GM10266 (cell line): Measurements from ENCODE around the gene ONECUT3.

Source experiments
- DNase-seq: peaks from one replicate; pipeline ENCODE4 v3.0.0; 2012; ENCODE audit errors: extremely low spot score
- CTCF ChIP-seq: IDR thresholded peaks from 2 replicates; pipeline ENCODE4 v1.5.1; 2012; ENCODE audit warnings: mild to moderate bottlenecking, low read depth; ENCODE audit not compliant: control insufficient read depth, insufficient read depth; ENCODE audit errors: missing control alignments

Gene ONECUT3

GRCh38 chr19:1728816-1729567 lies 24.3 kb upstream of the ONECUT3 start:
- DNase-seq: no peak
- TF ChIP-seq CTCF: no peak

GRCh38 chr19:1729568-1729925 lies 23.8 kb upstream of the ONECUT3 start:
- no peak for DNase-seq
- TF ChIP-seq CTCF: no peak

DNA sequence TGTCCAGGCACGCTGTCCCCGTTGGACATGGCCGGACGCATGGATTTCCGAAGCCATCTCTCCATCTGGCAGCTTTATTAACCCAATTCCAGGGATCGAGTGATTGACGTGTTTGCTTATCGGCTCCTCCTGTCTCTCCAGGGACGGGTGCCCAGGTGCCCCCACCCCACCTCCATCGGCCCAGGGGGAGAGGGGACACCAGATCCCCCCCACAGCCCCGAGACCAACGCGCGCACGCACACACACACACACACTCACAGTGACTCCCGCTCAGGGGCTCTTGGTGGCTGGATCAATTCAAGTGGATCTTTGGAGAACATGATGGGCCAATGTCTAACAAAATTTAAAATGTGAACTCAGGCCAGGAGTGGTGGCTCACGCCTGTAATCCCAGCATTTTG lies 23.1 kb upstream of the ONECUT3 start:
- DNase-seq: no peak
- TF ChIP-seq CTCF: no peak

GRCh38 chr19:1734321-1734966 lies 18.9 kb upstream of the ONECUT3 start:
- DNase-seq: no peak

DNA sequence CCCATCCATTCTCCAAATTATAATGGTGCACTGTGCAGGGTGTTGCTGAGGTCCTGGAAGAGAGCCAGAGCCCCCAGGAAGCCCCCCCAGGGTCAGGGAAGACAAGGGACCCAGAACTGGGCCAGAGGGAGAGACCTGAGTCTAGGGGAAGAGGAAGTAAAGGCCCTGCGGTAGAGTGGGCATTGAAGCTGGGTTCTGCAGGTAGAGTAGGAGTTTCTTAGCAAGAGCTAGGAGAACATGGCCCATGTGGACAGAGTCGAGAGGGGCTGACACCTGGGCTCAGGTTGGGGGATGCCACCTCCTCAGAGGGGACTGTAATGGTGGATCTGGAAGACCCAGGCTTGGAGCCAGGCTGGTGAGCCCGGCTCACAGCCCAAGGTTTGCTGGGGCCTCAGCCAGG lies 17.0 kb upstream of the ONECUT3 start:
- no peak for DNase-seq
- TF ChIP-seq CTCF: no peak

More at GRCh38 chr19:1734321-1734966, 18.9 kb upstream of the ONECUT3 start:
- TF ChIP-seq CTCF: no peak

- DNase-seq: no peak
- TF ChIP-seq CTCF: no peak
Observed at GRCh38 chr19:1736927-1737326, 16.4 kb upstream of the ONECUT3 start.

DNA sequence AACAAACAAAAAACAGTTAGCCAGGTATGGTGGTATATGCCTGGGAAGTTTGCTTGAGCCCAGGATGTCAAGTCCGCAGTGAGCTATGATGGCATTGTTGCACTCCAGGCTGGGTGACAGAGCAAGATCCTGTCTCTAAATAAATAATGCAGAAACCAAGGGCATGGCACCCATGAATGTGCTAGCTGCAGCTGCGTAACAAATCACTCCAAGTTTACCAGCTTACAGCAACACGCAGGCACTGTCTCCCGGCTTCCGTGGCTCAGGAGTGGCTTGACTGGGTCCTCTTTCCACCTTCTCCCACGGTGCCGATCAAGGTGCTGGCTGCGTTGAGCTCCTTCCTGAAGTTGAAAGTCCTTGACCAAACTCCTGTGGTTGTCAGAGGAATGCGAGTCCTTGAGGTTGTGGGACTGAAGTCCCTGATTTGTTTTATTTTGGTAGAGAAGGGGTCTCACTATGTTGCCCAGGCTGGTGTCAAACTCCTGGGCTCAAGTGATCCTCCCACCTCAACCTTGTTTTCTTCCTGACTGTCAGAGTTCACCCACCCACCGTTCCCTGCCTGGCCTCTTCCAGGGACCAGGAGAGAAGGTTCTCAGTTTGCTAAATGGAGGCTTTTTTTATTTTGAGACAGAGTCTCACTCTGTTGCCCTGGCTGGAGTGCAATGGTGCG lies 13.2 kb upstream of the ONECUT3 start:
- no peak for DNase-seq
- no peak for TF ChIP-seq CTCF
